GM21786 (cell line): Measurements from ENCODE around the gene ARL2.
"Not testable (repeated sequence)": the region's sequence is repeated elsewhere in the genome, so short reads cannot be mapped to it uniquely, and the experiment has no call there.

Source experiments
- ATAC-seq: cut with Tn5 transposase; IDR thresholded peaks from one replicate; pipeline ENCODE4 v1.9.1; 2021; ENCODE audit not compliant: unreplicated experiment

ARL2 gene

DNA sequence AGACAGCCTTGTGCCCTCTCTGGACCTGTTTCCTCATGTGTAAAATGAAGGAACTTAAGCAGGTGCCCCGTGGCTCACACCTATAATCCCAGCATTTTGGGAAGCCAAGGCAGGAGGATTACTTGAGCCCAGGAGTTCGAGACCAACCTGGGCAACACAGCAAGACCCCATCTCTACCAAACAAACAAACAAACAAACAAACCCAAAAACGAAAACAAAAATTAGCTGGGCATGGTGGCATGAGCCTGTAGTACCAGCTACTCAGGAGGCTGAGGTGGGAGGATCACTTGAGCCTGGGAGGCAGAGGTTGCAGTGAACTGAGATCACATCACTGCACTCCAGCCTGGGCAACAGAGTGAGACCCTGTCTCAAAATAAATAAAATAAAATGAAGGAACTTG lies 10.0 kb upstream of the ARL2 start:
- not testable (repeated sequence) for ATAC-seq

DNA sequence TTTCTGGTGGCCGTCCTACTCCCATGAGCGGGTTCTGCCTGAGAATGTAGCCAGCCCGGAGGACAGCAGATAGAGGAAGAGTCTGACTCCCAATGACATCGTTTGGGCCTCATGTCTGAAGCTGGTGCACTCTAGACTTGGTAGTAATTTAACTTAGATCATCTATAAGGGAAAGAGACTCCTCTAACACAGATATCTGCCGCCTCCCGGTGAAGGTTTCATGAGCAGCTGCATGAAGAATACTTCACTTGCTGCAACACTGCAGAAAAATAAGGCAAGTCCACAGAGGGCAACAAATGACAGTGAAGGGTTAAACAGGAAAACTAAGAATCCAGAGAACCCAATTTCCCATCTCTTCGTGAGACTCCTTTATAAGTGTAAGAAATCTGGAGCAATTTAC lies 5.9 kb upstream of the ARL2 start:
- no peak for ATAC-seq

DNA sequence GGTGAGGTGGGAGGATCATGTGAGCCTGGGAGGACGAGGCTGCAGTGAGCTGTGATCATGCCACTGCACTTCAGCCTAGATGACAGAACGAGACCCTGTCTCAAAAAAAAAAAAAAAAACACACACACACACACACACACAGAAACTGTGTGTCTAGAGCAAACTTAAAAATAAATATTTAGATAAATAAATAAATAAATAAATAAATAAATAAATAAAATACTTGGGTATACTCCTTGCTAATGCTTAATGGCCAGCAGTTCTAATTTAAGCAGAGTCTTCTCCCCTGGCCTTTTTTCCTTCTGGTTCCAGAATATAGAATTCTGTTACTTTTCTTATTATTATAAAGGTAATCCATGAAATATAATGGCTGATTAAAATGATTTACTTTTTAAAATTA lies 5.1 kb upstream of the ARL2 start:
- no peak for ATAC-seq

GRCh38 chr11:65013130-65013887 lies 651 bp upstream of the ARL2 start:
- peak; percentile 67 for ATAC-seq

- ATAC-seq: no peak
Observed at GRCh38 chr11:65014726-65015227, 817 bp downstream of the ARL2 start.

GRCh38 chr11:65016705-65017104 lies 2.7 kb downstream of the ARL2 start:
- ATAC-seq: no peak

GRCh38 chr11:65017937-65018336 lies 4.0 kb downstream of the ARL2 start:
- no peak for ATAC-seq

DNA sequence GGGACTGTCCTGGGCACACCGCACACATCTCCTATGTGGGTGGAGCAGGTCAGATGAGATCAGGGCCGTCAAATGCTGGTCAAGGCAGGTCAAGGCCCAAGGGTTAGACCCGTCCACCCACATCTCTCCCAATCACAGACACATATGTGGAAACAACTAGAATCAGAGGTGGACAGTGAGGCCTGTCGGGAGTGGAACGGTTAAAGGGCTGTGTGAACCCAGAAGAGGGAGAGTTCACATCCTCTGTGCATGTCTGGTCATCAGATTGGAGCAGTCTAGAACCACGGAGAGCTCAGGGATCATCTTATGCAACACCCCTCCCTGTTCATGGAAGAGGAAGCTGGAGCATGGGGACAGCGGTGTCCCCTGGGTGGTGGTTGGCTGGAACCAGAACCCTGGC lies 5.9 kb downstream of the ARL2 start:
- no peak for ATAC-seq

- ATAC-seq: no peak
Observed at GRCh38 chr11:65021003-65021402, 7.0 kb downstream of the ARL2 start.

- ATAC-seq: no peak
Observed at GRCh38 chr11:65021509-65021908, 7.5 kb downstream of the ARL2 start.

GRCh38 chr11:65023502-65023901 lies 9.5 kb downstream of the ARL2 start:
- ATAC-seq: not testable (repeated sequence)

- ATAC-seq: no peak
Observed at GRCh38 chr11:65026810-65027209, 12.8 kb downstream of the ARL2 start.

DNA sequence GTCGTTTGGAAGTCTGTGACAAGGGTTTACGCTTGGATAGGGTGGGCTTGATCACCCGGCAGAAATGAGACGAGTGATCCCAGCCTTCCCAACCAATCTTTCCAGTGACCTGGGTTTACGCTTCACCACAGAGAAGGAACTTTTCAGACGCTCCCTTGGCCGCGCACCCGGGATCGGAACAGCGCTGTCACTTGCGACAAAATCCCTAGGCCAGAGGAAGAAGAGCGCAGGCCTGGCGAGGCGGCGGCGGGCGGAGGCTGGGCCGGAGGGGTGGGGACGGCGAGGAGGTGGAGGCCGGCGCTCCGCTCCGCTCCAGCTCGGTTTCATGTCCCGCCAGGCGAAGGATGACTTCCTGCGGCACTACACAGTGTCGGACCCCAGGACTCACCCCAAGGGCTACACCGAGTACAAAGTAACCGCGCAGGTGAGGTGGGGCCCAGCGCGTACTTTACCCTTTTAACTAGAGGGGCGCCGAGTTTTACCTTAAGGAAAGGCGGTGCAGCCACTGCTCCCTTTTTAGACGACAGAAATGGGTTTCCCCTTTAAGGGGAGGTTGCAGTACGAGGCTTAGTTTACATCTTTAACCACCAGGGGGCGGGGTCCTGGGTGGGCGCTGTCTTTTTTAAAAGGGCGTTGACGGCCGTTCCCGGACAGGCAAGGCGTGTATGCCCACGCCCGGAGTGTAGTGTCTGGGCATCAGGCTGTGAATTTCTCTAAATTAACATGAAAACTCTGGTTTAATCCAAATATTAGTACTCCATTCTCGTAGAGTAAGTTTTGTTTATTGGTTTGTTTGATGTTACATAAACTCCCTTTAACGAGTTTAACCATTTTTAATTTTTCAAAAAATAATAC lies 13.5 kb downstream of the ARL2 start, which contains the start of gene SNX15:
Gene SNX15, plus strand, starts transcription at position 227 of the 855 bp plus-strand sequence. Its CDS starts 99 bp downstream, at position 326.
- ATAC-seq: peak; percentile 79

- ATAC-seq: no peak
Observed at GRCh38 chr11:65032216-65032615, 18.3 kb downstream of the ARL2 start.

- ATAC-seq: no peak
Observed at GRCh38 chr11:65034423-65034822, 20.5 kb downstream of the ARL2 start.

- no peak for ATAC-seq
Observed at GRCh38 chr11:65035579-65035978, 21.6 kb downstream of the ARL2 start.

DNA sequence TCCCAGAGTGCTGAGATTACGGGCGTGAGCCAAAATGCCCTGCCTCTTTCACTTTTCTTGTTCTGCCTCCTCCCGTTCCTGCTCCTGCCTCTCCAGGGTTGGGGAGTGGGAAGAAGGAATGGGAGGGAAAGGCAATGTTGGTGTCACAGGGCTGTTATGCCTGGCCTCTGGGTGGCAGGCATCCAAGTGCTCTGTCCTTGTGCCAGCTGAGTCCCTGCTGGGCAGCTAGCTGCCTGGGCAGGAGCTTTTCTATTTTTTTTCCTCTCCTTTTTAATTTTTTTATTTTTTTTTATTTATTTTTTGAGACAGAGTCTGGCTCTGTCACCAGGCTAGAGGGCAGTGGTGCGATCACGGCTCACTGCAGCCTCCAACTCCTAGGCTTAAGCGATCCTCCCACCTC lies 23.0 kb downstream of the ARL2 start:
- ATAC-seq: no peak

GRCh38 chr11:65040520-65040846 lies 26.5 kb downstream of the ARL2 start:
- ATAC-seq: no peak

DNA sequence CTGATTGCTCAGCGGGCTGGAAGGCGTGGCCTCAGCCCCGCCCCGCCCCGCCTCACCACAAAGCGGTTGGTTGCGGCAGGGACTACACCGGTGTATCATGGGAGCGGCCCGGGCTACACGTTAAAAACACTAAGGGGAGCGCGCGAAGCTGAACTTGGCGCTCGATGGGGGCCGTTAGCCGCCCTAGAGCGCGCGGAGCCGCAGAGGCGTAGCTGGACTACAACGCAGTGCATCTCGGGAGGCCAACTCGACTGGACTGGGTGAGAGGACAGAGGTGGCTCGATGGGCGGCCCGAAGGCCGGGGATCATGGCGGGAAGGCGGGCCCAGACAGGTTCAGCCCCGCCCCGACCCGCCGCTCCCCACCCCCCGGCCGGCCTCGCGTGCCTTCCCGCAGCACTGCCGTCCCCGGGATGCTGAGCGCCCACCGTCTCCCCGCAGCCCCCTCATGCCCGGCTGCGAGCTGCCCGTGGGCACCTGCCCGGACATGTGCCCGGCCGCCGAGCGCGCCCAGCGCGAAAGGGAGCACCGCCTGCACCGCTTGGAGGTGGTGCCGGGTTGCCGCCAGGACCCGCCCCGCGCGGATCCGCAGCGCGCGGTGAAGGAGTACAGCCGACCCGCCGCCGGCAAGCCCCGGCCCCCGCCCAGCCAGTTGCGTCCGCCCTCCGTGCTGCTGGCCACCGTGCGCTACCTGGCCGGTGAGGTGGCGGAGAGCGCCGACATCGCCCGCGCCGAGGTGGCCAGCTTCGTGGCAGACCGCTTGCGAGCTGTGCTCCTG lies 27.1 kb downstream of the ARL2 start, which contains the start of gene SAC3D1:
Gene SAC3D1, plus strand, starts transcription at position 364 of the 776 bp plus-strand sequence. Its CDS starts 83 bp downstream, at position 447.
- ATAC-seq: peak; percentile 89

- ATAC-seq: no peak
Observed at GRCh38 chr11:65042891-65043290, 28.9 kb downstream of the ARL2 start.

- ATAC-seq: no peak
Observed at GRCh38 chr11:65043881-65044501, 30.0 kb downstream of the ARL2 start.
